GM12875 (cell line): ENCODE data around the gene CCDC141.

ENCODE experiments used
- H3K4me3 ChIP-seq: one replicate; pipeline ENCODE4 v1.5.1; 2011; ENCODE audit warnings: low read depth, low read length, control low read depth
- TF ChIP-seq, protein P1 (sequence below): IDR thresholded peaks from 2 replicates; pipeline ENCODE4 v1.5.1; 2011; ENCODE audit warnings: low read depth, mild to moderate bottlenecking, control low read depth, inconsistent platforms, low read length, moderate library complexity, borderline replicate concordance; ENCODE audit not compliant: insufficient read depth

The CCDC141 gene

GRCh38 chr2:178912416-178913048 lies 137.4 kb downstream of the CCDC141 start:
- TF ChIP-seq, protein P1, sequence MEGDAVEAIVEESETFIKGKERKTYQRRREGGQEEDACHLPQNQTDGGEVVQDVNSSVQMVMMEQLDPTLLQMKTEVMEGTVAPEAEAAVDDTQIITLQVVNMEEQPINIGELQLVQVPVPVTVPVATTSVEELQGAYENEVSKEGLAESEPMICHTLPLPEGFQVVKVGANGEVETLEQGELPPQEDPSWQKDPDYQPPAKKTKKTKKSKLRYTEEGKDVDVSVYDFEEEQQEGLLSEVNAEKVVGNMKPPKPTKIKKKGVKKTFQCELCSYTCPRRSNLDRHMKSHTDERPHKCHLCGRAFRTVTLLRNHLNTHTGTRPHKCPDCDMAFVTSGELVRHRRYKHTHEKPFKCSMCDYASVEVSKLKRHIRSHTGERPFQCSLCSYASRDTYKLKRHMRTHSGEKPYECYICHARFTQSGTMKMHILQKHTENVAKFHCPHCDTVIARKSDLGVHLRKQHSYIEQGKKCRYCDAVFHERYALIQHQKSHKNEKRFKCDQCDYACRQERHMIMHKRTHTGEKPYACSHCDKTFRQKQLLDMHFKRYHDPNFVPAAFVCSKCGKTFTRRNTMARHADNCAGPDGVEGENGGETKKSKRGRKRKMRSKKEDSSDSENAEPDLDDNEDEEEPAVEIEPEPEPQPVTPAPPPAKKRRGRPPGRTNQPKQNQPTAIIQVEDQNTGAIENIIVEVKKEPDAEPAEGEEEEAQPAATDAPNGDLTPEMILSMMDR = no peak
- no peak overlapping the region for H3K4me3 ChIP-seq

GRCh38 chr2:178911039-178911438 lies 138.9 kb downstream of the CCDC141 start:
- H3K4me3 ChIP-seq = no peak overlapping the region
- TF ChIP-seq, protein P1 = no peak

- no peak overlapping the region for H3K4me3 ChIP-seq
These were observed 139.9 kb downstream of the CCDC141 start for GRCh38 chr2:178910005-178910404.

DNA sequence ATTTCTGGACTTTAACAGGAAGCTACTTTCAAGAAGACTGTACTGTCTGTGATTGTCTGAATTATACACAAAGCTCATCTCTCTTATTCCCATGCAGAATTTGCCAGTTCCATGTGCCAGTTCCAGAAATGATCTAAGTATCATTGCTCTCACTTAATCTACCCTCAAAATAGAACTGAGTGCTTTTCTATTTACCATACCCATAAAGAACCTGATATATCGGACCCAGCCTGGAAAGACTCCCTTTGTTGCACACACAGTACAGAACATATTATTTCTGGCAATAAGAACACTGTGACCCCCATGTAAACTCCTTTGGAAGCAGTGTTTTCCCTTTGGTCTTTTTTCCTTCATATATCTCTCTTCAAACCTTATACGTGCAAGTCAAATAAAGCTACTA lies 140.4 kb downstream of the CCDC141 start:
- H3K4me3 ChIP-seq = no peak overlapping the region
- TF ChIP-seq, protein P1 = no peak

More at GRCh38 chr2:178910005-178910404, 139.9 kb downstream of the CCDC141 start:
- TF ChIP-seq, protein P1 = no peak

- TF ChIP-seq, protein P1 = no peak
- H3K4me3 ChIP-seq = no peak overlapping the region
These were observed 141.1 kb downstream of the CCDC141 start for GRCh38 chr2:178908810-178909209.

- TF ChIP-seq, protein P1 = no peak
These were observed 144.7 kb downstream of the CCDC141 start for GRCh38 chr2:178905261-178905660.

GRCh38 chr2:178899656-178900055 lies 150.3 kb downstream of the CCDC141 start:
- H3K4me3 ChIP-seq = no peak overlapping the region
- TF ChIP-seq, protein P1 = no peak

More at GRCh38 chr2:178905261-178905660, 144.7 kb downstream of the CCDC141 start:
- H3K4me3 ChIP-seq = no peak overlapping the region
